Central memory CD8-positive, alpha-beta T cell (primary cell): Measurements from ENCODE around the gene FAM174B.

Experiments used
- ATAC-seq: fragments of 150-1000 bp; cut with Tn5 transposase; replicated peaks from 2 replicates; pipeline ENCODE4 v1.10.0; 2022; ENCODE audit warnings: mild to moderate bottlenecking, moderate FRiP score, moderate number of reproducible peaks; ENCODE audit not compliant: poor library complexity, severe bottlenecking; ENCODE audit errors: extremely low read depth
- DNase-seq, 2 donors: peaks; one replicate each; pipeline ENCODE4 v3.0.0; 2021; ENCODE audit warnings: low spot score in 2 of 2
- H3K27ac Mint-ChIP-seq: one replicate; pipeline ENCODE4 v1.8.0; 2022; ENCODE audit warnings: low read depth, mild to moderate bottlenecking, moderate library complexity, mixed read lengths
- H3K27me3 Mint-ChIP-seq: one replicate; pipeline ENCODE4 v1.8.0; 2022; ENCODE audit warnings: mixed read lengths
- H3K36me3 Mint-ChIP-seq: one replicate; pipeline ENCODE4 v1.8.0; 2022; ENCODE audit warnings: mild to moderate bottlenecking, moderate library complexity, mixed read lengths; ENCODE audit not compliant: insufficient read depth
- H3K4me1 Mint-ChIP-seq: one replicate; pipeline ENCODE4 v1.8.0; 2022; ENCODE audit warnings: mixed read lengths
- H3K4me3 Mint-ChIP-seq: one replicate; pipeline ENCODE4 v1.8.0; 2022; ENCODE audit warnings: mild to moderate bottlenecking, moderate library complexity, mixed read lengths
- H3K9me3 Mint-ChIP-seq: one replicate; pipeline ENCODE4 v1.8.0; 2022; ENCODE audit warnings: mixed read lengths

The FAM174B gene

GRCh38 chr15:92606126-92606835 is 49.3 kb downstream of the FAM174B start:
- ATAC-seq, result no peak
- no peak overlapping the region for H3K27ac Mint-ChIP-seq

GRCh38 chr15:92605225-92605944 is 50.2 kb downstream of the FAM174B start:
- no peak overlapping the region for H3K27ac Mint-ChIP-seq
- H3K9me3 Mint-ChIP-seq, result no peaks in the 10 kb centered on the region
- no peaks in the 10 kb centered on the region for H3K4me1 Mint-ChIP-seq
- peaks cover 67% of the 10 kb centered on the region for H3K27me3 Mint-ChIP-seq
- H3K36me3 Mint-ChIP-seq, result no peaks in the 10 kb centered on the region
- no peak overlapping the region for H3K4me3 Mint-ChIP-seq
- no peak for DNase-seq
- ATAC-seq, result no peak

More at GRCh38 chr15:92606126-92606835, 49.3 kb downstream of the FAM174B start:
- DNase-seq, result no peak
- Mint-ChIP-seq H3K4me3 (no peak overlapping the region), H3K9me3 (no peaks in the 10 kb centered on the region), H3K27me3 (peaks cover 58% of the 10 kb centered on the region), H3K36me3 (no peaks in the 10 kb centered on the region), H3K4me1 (no peaks in the 10 kb centered on the region)

- Mint-ChIP-seq H3K27ac (no peak overlapping the region), H3K4me3 (no peak overlapping the region), H3K9me3 (no peaks in the 10 kb centered on the region), H3K27me3 (peaks cover 73% of the 10 kb centered on the region), H3K4me1 (no peaks in the 10 kb centered on the region), H3K36me3 (no peaks in the 10 kb centered on the region)
- DNase-seq, result no peak
- ATAC-seq, result no peak
These were observed 51.7 kb downstream of the FAM174B start for GRCh38 chr15:92603743-92604470.

- Mint-ChIP-seq H3K27me3 (peaks cover 76% of the 10 kb centered on the region), H3K4me1 (no peaks in the 10 kb centered on the region), H3K27ac (no peak overlapping the region), H3K9me3 (no peaks in the 10 kb centered on the region), H3K4me3 (no peak overlapping the region), H3K36me3 (no peaks in the 10 kb centered on the region)
- ATAC-seq, result no peak
- no peak for DNase-seq
These were observed 52.3 kb downstream of the FAM174B start for GRCh38 chr15:92603278-92603677.

- no peaks in the 10 kb centered on the region for H3K4me1 Mint-ChIP-seq
- no peak overlapping the region for H3K4me3 Mint-ChIP-seq
- no peak for DNase-seq
- no peak overlapping the region for H3K27ac Mint-ChIP-seq
- H3K9me3 Mint-ChIP-seq, result no peaks in the 10 kb centered on the region
- peaks cover 71% of the 10 kb centered on the region for H3K27me3 Mint-ChIP-seq
- ATAC-seq, result no peak
- no peaks in the 10 kb centered on the region for H3K36me3 Mint-ChIP-seq
These were observed 53.3 kb downstream of the FAM174B start for GRCh38 chr15:92602267-92602593.

- Mint-ChIP-seq H3K4me3 (no peak overlapping the region), H3K4me1 (no peaks in the 10 kb centered on the region), H3K27ac (no peak overlapping the region), H3K36me3 (no peaks in the 10 kb centered on the region), H3K27me3 (peaks cover 76% of the 10 kb centered on the region), H3K9me3 (no peaks in the 10 kb centered on the region)
- DNase-seq (no peak), ATAC-seq (no peak)
These were observed 53.8 kb downstream of the FAM174B start for GRCh38 chr15:92601592-92602266.

- no peak overlapping the region for H3K27ac Mint-ChIP-seq
- ATAC-seq (no peak), DNase-seq (no peak)
- no peak overlapping the region for H3K4me3 Mint-ChIP-seq
- H3K9me3 Mint-ChIP-seq, result no peaks in the 10 kb centered on the region
- no peaks in the 10 kb centered on the region for H3K36me3 Mint-ChIP-seq
- H3K27me3 Mint-ChIP-seq, result peaks cover 76% of the 10 kb centered on the region
- H3K4me1 Mint-ChIP-seq, result no peaks in the 10 kb centered on the region
These were observed 54.7 kb downstream of the FAM174B start for GRCh38 chr15:92600856-92601255.

GRCh38 chr15:92599394-92599970 is 56.1 kb downstream of the FAM174B start:
- H3K9me3 Mint-ChIP-seq, result no peaks in the 10 kb centered on the region
- H3K4me3 Mint-ChIP-seq, result no peak overlapping the region
- DNase-seq (no peak), ATAC-seq (no peak)
- H3K27ac Mint-ChIP-seq, result no peak overlapping the region
- peaks cover 77% of the 10 kb centered on the region for H3K27me3 Mint-ChIP-seq
- H3K36me3 Mint-ChIP-seq, result no peaks in the 10 kb centered on the region
- H3K4me1 Mint-ChIP-seq, result no peaks in the 10 kb centered on the region

GRCh38 chr15:92597548-92597947 is 58.0 kb downstream of the FAM174B start:
- peaks cover 84% of the 10 kb centered on the region for H3K27me3 Mint-ChIP-seq
- no peaks in the 10 kb centered on the region for H3K36me3 Mint-ChIP-seq
- no peak for DNase-seq
- no peak overlapping the region for H3K4me3 Mint-ChIP-seq
- H3K9me3 Mint-ChIP-seq, result no peaks in the 10 kb centered on the region
- no peaks in the 10 kb centered on the region for H3K4me1 Mint-ChIP-seq
- ATAC-seq, result no peak
- no peak overlapping the region for H3K27ac Mint-ChIP-seq

GRCh38 chr15:92596623-92597022 is 59.0 kb downstream of the FAM174B start:
- Mint-ChIP-seq H3K4me1 (no peaks in the 10 kb centered on the region), H3K27ac (no peak overlapping the region), H3K27me3 (peaks cover 84% of the 10 kb centered on the region), H3K36me3 (no peaks in the 10 kb centered on the region), H3K9me3 (no peaks in the 10 kb centered on the region), H3K4me3 (no peak overlapping the region)
- ATAC-seq (no peak), DNase-seq (no peak)

GRCh38 chr15:92595506-92596381 is 59.8 kb downstream of the FAM174B start:
- DNase-seq, result no peak
- Mint-ChIP-seq H3K4me3 (no peak overlapping the region), H3K27me3 (peaks cover 75% of the 10 kb centered on the region), H3K27ac (no peak overlapping the region), H3K9me3 (no peaks in the 10 kb centered on the region), H3K4me1 (no peaks in the 10 kb centered on the region), H3K36me3 (no peaks in the 10 kb centered on the region)
- ATAC-seq, result no peak
